Measurements from ENCODE around the gene HEYL.

The HEYL gene

DNA sequence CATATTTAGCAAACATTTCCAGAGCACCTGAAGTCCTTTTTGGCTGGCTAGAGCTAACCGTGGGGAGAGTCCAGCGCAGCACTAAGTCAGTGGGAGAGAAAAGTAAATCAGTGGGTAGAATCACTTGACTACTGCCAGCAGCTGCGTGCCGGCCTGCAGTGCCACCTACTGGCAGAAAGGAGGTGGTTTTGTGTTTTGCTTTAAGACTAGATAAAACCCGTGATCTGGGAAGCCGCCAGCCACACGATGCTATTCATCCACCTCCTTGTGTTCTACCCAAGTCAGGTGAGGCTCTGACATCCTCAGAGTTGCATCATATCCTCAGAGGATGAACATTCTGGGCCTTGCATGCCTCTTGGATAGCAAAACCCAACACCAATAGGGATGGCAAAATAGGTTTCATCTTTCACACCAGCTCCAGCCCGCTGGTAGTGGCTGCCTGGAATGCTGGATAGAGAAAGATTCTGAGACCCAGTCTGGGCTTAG lies 14.1 kb upstream of the HEYL start:
- Histone ChIP-seq H3K9me2 (replicated peaks; ENCODE audit: control insufficient read depth, low read length) (no peaks in the 10 kb centered on the region), H3K4me1 (ENCODE audit: control insufficient read depth, low read length) (peaks cover 10% of the 10 kb centered on the region), H3K27me3 (ENCODE audit: control insufficient read depth, low read length) (peaks cover 14% of the 10 kb centered on the region)

GRCh38 chr1:39652554-39652953 lies 13.1 kb upstream of the HEYL start:
- Histone ChIP-seq H3K4me1 (ENCODE audit: control insufficient read depth, low read length) (0 out of 2 replicates have a peak, but pooled peaks cover 4% of the 10 kb centered on the region), H3K9me3 (ENCODE audit: control insufficient read depth, insufficient read depth, low read length) (no peaks in the 10 kb centered on the region), H3K79me2 (ENCODE audit: control insufficient read depth, low read length) (no peaks in the 10 kb centered on the region), H3F3A (ENCODE audit: control insufficient read depth, insufficient read depth) (no peaks in the 10 kb centered on the region), H4K20me1 (ENCODE audit: control insufficient read depth, insufficient read depth, low read depth, low read length) (no peaks in the 10 kb centered on the region), H3K27me3 (ENCODE audit: control insufficient read depth, low read length) (peaks cover 20% of the 10 kb centered on the region), H3K27ac (ENCODE audit: low read depth, low read length) (no peak overlapping the region), H3K36me3 (ENCODE audit: control insufficient read depth, low read length) (no peaks in the 10 kb centered on the region), H3K4me2 (ENCODE audit: low read length) (no peak overlapping the region), H3K9me2 (replicated peaks; ENCODE audit: control insufficient read depth, low read length) (no peaks in the 10 kb centered on the region), H3K4me3 (ENCODE audit: low read length) (no peak overlapping the region)
- no peak for TF ChIP-seq CTCF (IDR thresholded peaks at IDR 0.05; ENCODE audit: low read depth, low read length, poor library complexity, severe bottlenecking)
- no peak for TF ChIP-seq EZH2phosphoT487 (IDR thresholded peaks at IDR 0.05; ENCODE audit: borderline replicate concordance, low read length)

More for the DNA sequence above, 14.1 kb upstream of the HEYL start:
- TF ChIP-seq EZH2phosphoT487 (IDR thresholded peaks at IDR 0.05; ENCODE audit: borderline replicate concordance, low read length) (no peak), CTCF (IDR thresholded peaks at IDR 0.05; ENCODE audit: low read depth, low read length, poor library complexity, severe bottlenecking) (peak; percentile 81)
- no peak overlapping the region for H3K27ac ChIP-seq (ENCODE audit: low read depth, low read length)
- no peaks in the 10 kb centered on the region for H3K79me2 ChIP-seq (ENCODE audit: control insufficient read depth, low read length)
- H4K20me1 ChIP-seq (ENCODE audit: control insufficient read depth, insufficient read depth, low read depth, low read length) = no peaks in the 10 kb centered on the region
- no peaks in the 10 kb centered on the region for H3F3A ChIP-seq (ENCODE audit: control insufficient read depth, insufficient read depth)
- H3K4me2 ChIP-seq (ENCODE audit: low read length) = 0 out of 2 replicates have a peak overlapping the region, but pooled peaks have one; percentile 19
- H3K36me3 ChIP-seq (ENCODE audit: control insufficient read depth, low read length) = no peaks in the 10 kb centered on the region
- H3K9me3 ChIP-seq (ENCODE audit: control insufficient read depth, insufficient read depth, low read length) = no peaks in the 10 kb centered on the region
- H3K4me3 ChIP-seq (ENCODE audit: low read length) = no peak overlapping the region

DNA sequence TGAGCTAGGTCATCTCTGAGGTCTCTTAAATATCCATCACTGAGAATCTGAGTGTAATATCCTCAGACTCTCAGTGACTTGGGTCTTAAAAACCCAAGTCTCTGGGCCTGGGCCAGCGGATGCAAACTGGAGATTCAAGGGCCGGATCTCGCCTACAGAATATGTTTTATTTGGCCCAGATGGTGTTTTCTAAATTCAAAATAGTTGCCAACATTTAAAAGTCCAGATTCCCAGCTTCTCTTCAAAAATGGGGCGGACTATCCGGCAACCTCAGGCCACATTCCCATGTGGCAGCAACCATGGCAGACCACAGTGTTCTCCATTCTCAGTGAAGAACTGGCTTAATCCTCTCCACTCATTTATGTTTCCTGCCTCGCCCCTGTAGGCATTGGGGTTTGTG lies 12.7 kb upstream of the HEYL start:
- Histone ChIP-seq H3F3A (ENCODE audit: control insufficient read depth, insufficient read depth) (no peaks in the 10 kb centered on the region), H3K9me2 (replicated peaks; ENCODE audit: control insufficient read depth, low read length) (no peaks in the 10 kb centered on the region), H3K36me3 (ENCODE audit: control insufficient read depth, low read length) (no peaks in the 10 kb centered on the region), H3K4me3 (ENCODE audit: low read length) (no peak overlapping the region), H4K20me1 (ENCODE audit: control insufficient read depth, insufficient read depth, low read depth, low read length) (no peaks in the 10 kb centered on the region), H3K4me1 (ENCODE audit: control insufficient read depth, low read length) (0 out of 2 replicates have a peak, but pooled peaks cover 4% of the 10 kb centered on the region), H3K9me3 (ENCODE audit: control insufficient read depth, insufficient read depth, low read length) (no peaks in the 10 kb centered on the region), H3K27ac (ENCODE audit: low read depth, low read length) (no peak overlapping the region), H3K27me3 (ENCODE audit: control insufficient read depth, low read length) (peaks cover 24% of the 10 kb centered on the region), H3K4me2 (ENCODE audit: low read length) (no peak overlapping the region), H3K79me2 (ENCODE audit: control insufficient read depth, low read length) (no peaks in the 10 kb centered on the region)
- TF ChIP-seq EZH2phosphoT487 (IDR thresholded peaks at IDR 0.05; ENCODE audit: borderline replicate concordance, low read length) (no peak), CTCF (IDR thresholded peaks at IDR 0.05; ENCODE audit: low read depth, low read length, poor library complexity, severe bottlenecking) (no peak)
